ENCODE measurements around the gene GJC3. TPM values are rescaled to one million over a fixed set of nuclear protein-coding genes. Genes with fewer than 3 reads are reported as not detected.

Gene GJC3
- total RNA-seq, 3 donors from 2014 or later = 0.80 to 25.6 (median 6.6) TPM

DNA sequence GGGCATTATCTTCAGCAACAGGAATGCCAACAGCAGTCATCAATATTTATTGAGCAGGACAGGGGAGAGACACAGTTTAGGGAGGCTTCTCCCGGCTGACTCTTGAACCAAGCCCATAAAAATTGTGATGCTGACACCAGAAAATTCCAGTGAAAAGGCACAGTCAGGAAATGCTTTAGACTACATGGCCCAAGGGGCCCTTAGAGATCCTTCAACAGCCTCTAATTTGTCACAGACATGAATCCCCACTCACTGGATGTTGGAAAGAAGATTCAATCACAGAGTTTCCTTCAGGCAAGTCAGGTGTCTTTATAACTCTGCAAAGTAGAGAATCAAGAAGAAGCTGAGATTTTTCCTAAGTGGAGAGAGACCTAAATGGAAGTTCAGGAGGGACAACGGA, 1.2 kb downstream of the GJC3 start:
- intact Hi-C loops (cut with DNase I; ENCODE audit: low total_unique reads) = no loop called here
- no peak for DNase-seq (ENCODE audit: low spot score in 2 of 2)
- H3K27me3 ChIP-seq = no peaks in the 10 kb centered on the region
- no peak overlapping the region for H3K4me3 ChIP-seq
- H3K36me3 ChIP-seq = no peaks in the 10 kb centered on the region
- TF ChIP-seq POLR2A (IDR thresholded peaks at IDR 0.05) = no peak
- no peaks in the 10 kb centered on the region for H3K9me3 ChIP-seq
- peaks cover 0 to 7% of the 10 kb centered on the region in 2 donors for H3K4me1 ChIP-seq
- H3K27ac ChIP-seq = peak overlapping the region in 1 of 2 donors; percentile 50

DNA sequence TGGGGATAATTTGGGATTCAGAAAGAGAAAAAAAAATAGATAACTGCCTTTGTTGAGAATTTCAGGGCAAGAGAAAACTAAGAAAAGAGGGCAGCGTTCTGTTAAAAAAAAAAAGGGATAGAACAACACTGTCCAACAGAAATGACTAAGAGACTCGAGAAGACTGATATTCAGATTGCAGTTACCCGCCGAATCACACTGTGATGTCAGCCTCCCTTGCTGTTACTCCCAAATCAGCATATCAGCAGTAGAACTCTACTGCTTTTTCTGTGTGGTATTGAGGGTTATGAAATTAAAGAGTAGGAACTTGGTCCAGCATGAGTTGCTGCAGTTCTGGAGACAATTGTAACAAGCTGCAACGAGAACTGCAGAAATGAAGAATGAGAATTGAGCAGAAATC, 1.9 kb downstream of the GJC3 start:
- intact Hi-C loops (cut with DNase I; ENCODE audit: low total_unique reads) = no loop called here
- Histone ChIP-seq H3K9me3 (no peaks in the 10 kb centered on the region), H3K36me3 (no peaks in the 10 kb centered on the region), H3K27ac (no peak overlapping the region), H3K4me3 (no peak overlapping the region), H3K27me3 (no peaks in the 10 kb centered on the region), H3K4me1 (peaks cover 0 to 7% of the 10 kb centered on the region in 2 donors)
- TF ChIP-seq POLR2AphosphoS5 (IDR thresholded peaks at IDR 0.05) (no peak), POLR2A (IDR thresholded peaks at IDR 0.05) (no peak)
- TF ChIP-seq, protein P1, sequence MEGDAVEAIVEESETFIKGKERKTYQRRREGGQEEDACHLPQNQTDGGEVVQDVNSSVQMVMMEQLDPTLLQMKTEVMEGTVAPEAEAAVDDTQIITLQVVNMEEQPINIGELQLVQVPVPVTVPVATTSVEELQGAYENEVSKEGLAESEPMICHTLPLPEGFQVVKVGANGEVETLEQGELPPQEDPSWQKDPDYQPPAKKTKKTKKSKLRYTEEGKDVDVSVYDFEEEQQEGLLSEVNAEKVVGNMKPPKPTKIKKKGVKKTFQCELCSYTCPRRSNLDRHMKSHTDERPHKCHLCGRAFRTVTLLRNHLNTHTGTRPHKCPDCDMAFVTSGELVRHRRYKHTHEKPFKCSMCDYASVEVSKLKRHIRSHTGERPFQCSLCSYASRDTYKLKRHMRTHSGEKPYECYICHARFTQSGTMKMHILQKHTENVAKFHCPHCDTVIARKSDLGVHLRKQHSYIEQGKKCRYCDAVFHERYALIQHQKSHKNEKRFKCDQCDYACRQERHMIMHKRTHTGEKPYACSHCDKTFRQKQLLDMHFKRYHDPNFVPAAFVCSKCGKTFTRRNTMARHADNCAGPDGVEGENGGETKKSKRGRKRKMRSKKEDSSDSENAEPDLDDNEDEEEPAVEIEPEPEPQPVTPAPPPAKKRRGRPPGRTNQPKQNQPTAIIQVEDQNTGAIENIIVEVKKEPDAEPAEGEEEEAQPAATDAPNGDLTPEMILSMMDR (IDR thresholded peaks at IDR 0.05) = no peak
- DNase-seq (ENCODE audit: low spot score in 2 of 2) = no peak

DNA sequence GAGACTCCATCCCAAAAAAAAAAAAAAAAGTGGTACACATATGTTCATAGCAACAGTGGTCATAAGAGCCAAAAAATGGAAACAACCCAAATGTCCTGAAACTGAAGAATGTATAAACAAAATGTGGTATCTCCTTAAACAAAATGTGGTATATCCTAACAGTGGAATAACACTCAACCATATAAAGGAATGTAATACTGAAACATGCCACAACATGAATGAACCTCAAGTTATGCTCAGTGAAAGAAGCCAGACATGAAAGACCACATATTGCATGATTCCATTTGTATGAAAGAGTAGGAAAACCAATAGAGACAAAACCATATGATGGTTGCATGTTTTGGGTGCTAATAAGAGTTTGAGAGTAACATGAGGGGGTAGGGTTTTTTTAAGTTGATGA, 3.1 kb downstream of the GJC3 start:
- TF ChIP-seq POLR2A (IDR thresholded peaks at IDR 0.05) (no peak), POLR2AphosphoS5 (IDR thresholded peaks at IDR 0.05) (no peak)
- TF ChIP-seq, protein P1 (IDR thresholded peaks at IDR 0.05) = no peak
- no peaks in the 10 kb centered on the region for H3K9me3 ChIP-seq
- intact Hi-C loops (cut with DNase I; ENCODE audit: low total_unique reads) = no loop called here

DNA sequence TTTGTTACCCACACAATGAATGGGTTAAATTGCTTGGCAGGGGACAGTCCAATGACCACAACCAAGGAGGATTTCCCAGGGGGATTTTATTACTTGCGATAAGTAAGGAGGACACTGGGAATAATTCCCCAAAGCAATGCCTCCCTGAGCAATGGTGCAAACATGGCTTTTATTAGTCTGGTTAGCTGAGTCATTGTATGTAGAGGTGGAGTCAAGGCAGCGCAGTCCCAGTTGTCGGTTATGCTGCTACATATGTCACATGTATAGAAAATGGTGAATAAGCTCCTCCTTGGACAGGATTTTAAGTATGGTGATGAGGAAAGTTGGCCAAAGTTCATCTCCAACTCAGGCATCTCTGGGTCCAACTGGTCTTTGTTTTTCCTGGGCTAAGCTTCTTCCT, 6.2 kb downstream of the GJC3 start:
- peaks cover 0 to 6% of the 10 kb centered on the region in 2 donors for H3K4me1 ChIP-seq
- H3K4me3 ChIP-seq = no peak overlapping the region
- no peaks in the 10 kb centered on the region for H3K36me3 ChIP-seq
- no peak overlapping the region for H3K27ac ChIP-seq
- H3K27me3 ChIP-seq = no peaks in the 10 kb centered on the region
- no peaks in the 10 kb centered on the region for H3K9me3 ChIP-seq
- intact Hi-C loops (cut with DNase I; ENCODE audit: low total_unique reads) = no loop called here
- TF ChIP-seq, protein P1 (IDR thresholded peaks at IDR 0.05) = no peak
- TF ChIP-seq POLR2AphosphoS5 (IDR thresholded peaks at IDR 0.05) = no peak
- TF ChIP-seq POLR2A (IDR thresholded peaks at IDR 0.05) = no peak
- no peak for DNase-seq (ENCODE audit: low spot score in 2 of 2)

More for the DNA sequence above, 3.1 kb downstream of the GJC3 start:
- H3K27ac ChIP-seq = no peak overlapping the region
- peaks cover 0 to 7% of the 10 kb centered on the region in 2 donors for H3K4me1 ChIP-seq
- no peak overlapping the region for H3K4me3 ChIP-seq
- no peaks in the 10 kb centered on the region for H3K27me3 ChIP-seq
- no peaks in the 10 kb centered on the region for H3K36me3 ChIP-seq
- DNase-seq (ENCODE audit: low spot score in 2 of 2) = no peak

DNA sequence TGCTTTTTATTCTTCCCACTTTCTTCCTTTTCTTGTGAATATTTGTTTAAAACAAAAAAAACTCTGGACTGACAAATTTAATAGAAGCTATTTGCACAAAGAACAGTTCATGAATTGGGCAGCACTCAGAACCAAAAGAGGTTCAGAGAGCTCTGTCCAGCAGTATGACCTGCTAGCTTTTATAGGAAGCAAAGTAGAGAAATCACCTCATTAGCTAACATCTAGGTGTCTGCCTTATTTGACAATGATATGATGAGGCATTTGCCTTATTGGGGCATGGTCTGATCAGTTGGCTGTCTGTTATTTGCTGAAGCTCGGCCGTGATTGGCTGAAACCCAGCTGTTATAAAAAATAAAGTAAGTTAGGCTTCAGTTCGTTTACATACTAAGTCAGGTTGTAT, 9.3 kb downstream of the GJC3 start:
- no peak for DNase-seq (ENCODE audit: low spot score in 2 of 2)
- peak overlapping the region; percentile 94 for H3K27ac ChIP-seq

More for the DNA sequence above, 9.3 kb downstream of the GJC3 start:
- Histone ChIP-seq H3K27me3 (no peaks in the 10 kb centered on the region), H3K4me1 (peaks cover 6 to 28% of the 10 kb centered on the region in 2 donors), H3K36me3 (no peaks in the 10 kb centered on the region), H3K4me3 (peak overlapping the region; percentile 80 to 98 (median 95)), H3K9me3 (no peaks in the 10 kb centered on the region)
- intact Hi-C loops (cut with DNase I; ENCODE audit: low total_unique reads) = no loop called here
- TF ChIP-seq, protein P1 (IDR thresholded peaks at IDR 0.05) = no peak
- no peak for TF ChIP-seq POLR2A (IDR thresholded peaks at IDR 0.05)
- no peak for TF ChIP-seq POLR2AphosphoS5 (IDR thresholded peaks at IDR 0.05)
